GM15510 (cell line): ENCODE measurements around the gene UFSP2.

Experiments
- POLR2A ChIP-seq: IDR thresholded peaks from 3 replicates; pipeline ENCODE4 v1.6.1; 2011; ENCODE audit warnings: borderline replicate concordance; ENCODE audit not compliant: insufficient read length; ENCODE audit errors: extremely low read depth

UFSP2 gene

DNA sequence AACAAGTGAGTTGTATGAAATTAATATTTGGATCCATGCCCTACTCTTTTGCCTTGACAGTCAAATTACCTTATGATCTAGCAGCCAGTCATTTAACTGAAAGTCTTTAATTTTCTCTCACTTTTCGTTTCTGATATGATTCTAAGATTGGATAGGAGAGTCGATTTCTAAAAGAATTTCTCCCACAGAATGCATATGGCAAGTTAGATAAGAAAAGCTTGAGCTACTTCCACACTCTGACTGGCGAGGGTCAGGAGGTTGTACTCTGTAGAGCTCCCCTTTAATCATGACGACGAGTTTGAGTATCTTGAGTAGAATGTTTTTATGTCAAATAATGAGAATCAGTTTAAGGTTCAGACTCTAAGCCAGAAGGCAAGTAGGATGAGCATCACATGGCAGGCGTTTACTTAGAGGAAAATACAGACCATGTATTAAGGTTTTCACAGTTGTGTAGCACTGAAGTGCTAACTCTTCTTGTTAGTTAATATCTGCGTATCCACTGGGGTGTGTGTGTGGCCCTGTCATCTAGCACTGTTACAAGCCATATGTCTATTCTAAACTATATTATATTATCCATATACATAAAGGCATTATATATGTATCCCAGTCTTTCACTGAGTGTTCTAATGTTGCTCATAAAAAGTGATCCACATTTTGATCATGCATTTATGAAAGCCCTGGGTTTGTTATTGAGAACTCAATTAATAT lies 67.9 kb downstream of the UFSP2 start:
- no peak for TF ChIP-seq POLR2A

DNA sequence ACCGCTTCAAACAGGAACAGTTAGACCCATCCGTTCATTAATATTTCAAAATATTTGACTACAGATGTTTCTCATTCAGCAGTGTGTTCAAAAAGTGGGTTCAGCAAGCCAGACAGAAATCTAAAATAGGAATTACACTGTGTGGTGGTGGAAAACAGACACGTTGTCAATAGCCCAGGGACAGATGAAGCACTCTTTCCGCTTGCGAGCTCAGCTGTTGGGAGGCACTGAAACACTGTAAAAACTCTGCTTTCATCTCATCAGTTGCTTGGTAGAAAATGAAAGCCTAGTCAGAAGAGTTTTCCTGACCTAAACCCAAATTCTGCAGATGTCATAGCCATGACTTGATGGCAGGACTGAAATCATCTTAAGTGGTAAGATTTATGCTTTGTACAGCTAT lies 68.6 kb downstream of the UFSP2 start:
- TF ChIP-seq POLR2A: no peak

DNA sequence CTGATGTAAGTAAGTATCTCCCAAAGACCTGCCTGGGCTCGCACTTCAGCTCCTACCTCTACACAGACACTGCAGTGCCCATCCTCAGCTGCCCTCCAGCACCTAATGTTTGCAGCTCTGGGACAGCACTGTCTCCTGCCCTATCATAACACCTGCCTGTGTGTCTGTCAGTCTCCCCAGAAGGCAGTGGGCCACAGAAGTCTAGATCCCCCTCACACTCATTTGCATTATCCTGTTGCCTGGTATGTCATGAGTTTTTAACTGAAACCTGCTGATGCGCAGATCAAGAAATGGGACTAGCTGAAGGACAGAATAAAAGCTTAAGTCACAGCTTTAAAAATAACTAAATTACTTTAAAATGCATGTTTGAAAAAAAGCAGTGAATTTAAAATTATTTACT lies 73.0 kb downstream of the UFSP2 start:
- no peak for TF ChIP-seq POLR2A

DNA sequence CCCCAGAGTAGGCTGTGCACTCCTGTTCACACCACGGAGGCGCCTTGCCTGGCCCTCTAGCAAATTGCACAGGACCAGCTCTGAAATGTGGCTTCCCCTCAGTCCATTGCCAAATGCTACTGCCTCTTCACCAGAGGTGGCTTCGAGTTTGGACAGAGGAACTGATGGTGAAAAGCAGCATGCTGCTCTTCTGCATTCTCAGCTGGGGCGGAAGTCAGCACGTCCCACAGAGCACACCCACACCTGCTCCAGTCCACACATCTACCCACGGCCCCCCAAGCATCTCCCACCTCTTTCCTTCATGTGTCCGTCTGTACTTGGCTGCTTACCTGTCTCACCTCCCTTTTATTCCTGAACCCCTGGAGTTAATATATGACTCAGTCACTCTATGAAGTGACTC lies 73.6 kb downstream of the UFSP2 start:
- no peak for TF ChIP-seq POLR2A

DNA sequence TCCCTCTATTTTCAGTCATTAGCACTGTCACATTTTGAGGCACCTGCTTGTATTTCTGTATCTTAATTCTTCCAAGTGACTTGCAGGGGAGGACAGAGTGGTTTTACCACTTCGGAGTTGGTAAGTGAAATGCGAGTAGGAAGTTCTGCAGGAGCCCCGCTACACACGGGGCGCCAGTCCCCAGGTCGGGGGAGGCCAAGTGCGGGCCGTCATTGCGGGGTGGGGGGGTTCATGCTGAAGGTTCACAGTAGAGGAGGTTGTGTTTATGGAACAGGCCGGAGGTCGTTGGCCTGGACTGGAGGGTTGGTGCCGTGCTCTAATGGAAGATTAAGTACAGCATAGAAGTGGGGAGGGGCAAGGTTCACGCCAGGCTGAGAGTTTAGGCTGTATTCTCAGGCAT lies 74.1 kb downstream of the UFSP2 start:
- TF ChIP-seq POLR2A: no peak
